ENCODE data around the gene SRMS. TPM values are rescaled to one million over a fixed set of nuclear protein-coding genes. Genes with fewer than 3 reads are reported as not detected.
A peak's percentile ranks its signal among the peaks of the same experiment; 100 is the strongest.

SRMS gene
- total RNA-seq, 4 donors from 2014 or later: not detected

- Histone ChIP-seq H3K9me3 (no peaks in the 10 kb centered on the region), H3K4me3 (no peak overlapping the region), H3K27ac (peak overlapping the region in 3 of 4 donors; percentile 79 to 81 (median 81)), H3K4me1 (peaks cover 9 to 10% of the 10 kb centered on the region in 2 donors), H3K36me3 (no peaks in the 10 kb centered on the region), H3K27me3 (no peaks in the 10 kb centered on the region)
- peak in 1 of 2 donors; percentile 8 for DNase-seq
- TF ChIP-seq, protein P1, sequence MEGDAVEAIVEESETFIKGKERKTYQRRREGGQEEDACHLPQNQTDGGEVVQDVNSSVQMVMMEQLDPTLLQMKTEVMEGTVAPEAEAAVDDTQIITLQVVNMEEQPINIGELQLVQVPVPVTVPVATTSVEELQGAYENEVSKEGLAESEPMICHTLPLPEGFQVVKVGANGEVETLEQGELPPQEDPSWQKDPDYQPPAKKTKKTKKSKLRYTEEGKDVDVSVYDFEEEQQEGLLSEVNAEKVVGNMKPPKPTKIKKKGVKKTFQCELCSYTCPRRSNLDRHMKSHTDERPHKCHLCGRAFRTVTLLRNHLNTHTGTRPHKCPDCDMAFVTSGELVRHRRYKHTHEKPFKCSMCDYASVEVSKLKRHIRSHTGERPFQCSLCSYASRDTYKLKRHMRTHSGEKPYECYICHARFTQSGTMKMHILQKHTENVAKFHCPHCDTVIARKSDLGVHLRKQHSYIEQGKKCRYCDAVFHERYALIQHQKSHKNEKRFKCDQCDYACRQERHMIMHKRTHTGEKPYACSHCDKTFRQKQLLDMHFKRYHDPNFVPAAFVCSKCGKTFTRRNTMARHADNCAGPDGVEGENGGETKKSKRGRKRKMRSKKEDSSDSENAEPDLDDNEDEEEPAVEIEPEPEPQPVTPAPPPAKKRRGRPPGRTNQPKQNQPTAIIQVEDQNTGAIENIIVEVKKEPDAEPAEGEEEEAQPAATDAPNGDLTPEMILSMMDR (IDR thresholded peaks at IDR 0.05 in 4 of 5, conservative IDR thresholded peaks at IDR 0.05 in 1 of 5): no peak
- no peak for TF ChIP-seq POLR2A (IDR thresholded peaks at IDR 0.05)
- in situ Hi-C loops (cut with MboI; ENCODE audit: low sequenced_read_pairs in 4 of 4): no loop called here
- ATAC-seq: no peak
- intact Hi-C loops (cut with DNase I; ENCODE audit: low total_unique reads): no loop called here
These were observed 39.3 kb downstream of the SRMS start for GRCh38 chr20:63508072-63508768.

DNA sequence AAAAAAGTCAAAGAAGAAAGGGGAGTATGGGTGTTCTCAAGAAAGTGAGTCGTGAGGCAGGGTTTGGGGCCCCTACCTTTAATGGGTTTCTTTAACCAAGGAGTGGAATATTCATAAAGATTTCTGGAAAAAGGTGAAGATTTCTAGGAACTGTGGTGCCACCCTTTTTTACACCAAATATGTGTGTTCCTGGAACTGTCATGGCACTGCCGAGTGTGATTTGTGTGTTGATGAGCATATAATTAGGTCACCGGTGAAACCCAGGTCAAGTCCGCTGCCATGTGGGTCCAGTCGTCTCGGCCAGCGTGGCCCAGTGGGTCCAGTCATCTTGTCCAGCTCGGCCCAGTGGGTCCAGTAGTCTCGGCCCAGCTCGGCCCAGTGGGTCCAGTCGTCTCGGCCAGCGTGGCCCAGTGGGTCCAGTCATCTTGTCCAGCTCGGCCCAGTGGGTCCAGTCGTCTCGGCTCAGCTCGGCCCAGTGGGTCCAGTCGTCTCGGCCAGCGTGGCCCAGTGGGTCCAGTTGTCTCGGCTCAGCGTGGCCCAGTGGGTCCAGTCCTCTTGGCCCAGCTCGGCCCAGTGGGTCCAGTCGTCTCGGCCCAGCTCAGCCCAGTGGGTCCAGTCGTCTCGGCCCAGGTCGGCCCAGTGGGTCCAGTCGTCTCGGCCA lies 40.3 kb downstream of the SRMS start:
- H3K4me1 ChIP-seq: peaks cover 14% of the 10 kb centered on the region in 2 donors
- no peak overlapping the region for H3K27ac ChIP-seq
- ATAC-seq (no peak), DNase-seq (peak in 1 of 2 donors; percentile 8)
- H3K27me3 ChIP-seq: no peaks in the 10 kb centered on the region
- in situ Hi-C loops (cut with MboI; ENCODE audit: low sequenced_read_pairs in 4 of 4) (no loop called here), intact Hi-C loops (cut with DNase I; ENCODE audit: low total_unique reads) (no loop called here)
- H3K4me3 ChIP-seq: no peak overlapping the region
- TF ChIP-seq, protein P1 (IDR thresholded peaks at IDR 0.05 in 4 of 5, conservative IDR thresholded peaks at IDR 0.05 in 1 of 5): no peak
- TF ChIP-seq POLR2A (IDR thresholded peaks at IDR 0.05): no peak
- H3K36me3 ChIP-seq: no peaks in the 10 kb centered on the region
- H3K9me3 ChIP-seq: no peaks in the 10 kb centered on the region

GRCh38 chr20:63505723-63506122 lies 41.8 kb downstream of the SRMS start:
- no peaks in the 10 kb centered on the region for H3K9me3 ChIP-seq
- no peak overlapping the region for H3K4me3 ChIP-seq
- H3K27ac ChIP-seq: peak overlapping the region in 1 of 4 donors; percentile 43
- H3K27me3 ChIP-seq: no peaks in the 10 kb centered on the region
- in situ Hi-C loops (cut with MboI; ENCODE audit: low sequenced_read_pairs in 4 of 4): no loop called here
- ATAC-seq (no peak), DNase-seq (no peak)
- intact Hi-C loops (cut with DNase I; ENCODE audit: low total_unique reads): no loop called here
- no peak for TF ChIP-seq POLR2A (IDR thresholded peaks at IDR 0.05)
- TF ChIP-seq, protein P1 (IDR thresholded peaks at IDR 0.05 in 4 of 5, conservative IDR thresholded peaks at IDR 0.05 in 1 of 5): no peak
- H3K36me3 ChIP-seq: no peaks in the 10 kb centered on the region
- H3K4me1 ChIP-seq: peaks cover 24 to 26% of the 10 kb centered on the region in 2 donors

GRCh38 chr20:63505281-63505680 lies 42.3 kb downstream of the SRMS start:
- H3K27ac ChIP-seq: no peak overlapping the region
- TF ChIP-seq POLR2A (IDR thresholded peaks at IDR 0.05): no peak
- TF ChIP-seq, protein P1 (IDR thresholded peaks at IDR 0.05 in 4 of 5, conservative IDR thresholded peaks at IDR 0.05 in 1 of 5): no peak
- intact Hi-C loops (cut with DNase I; ENCODE audit: low total_unique reads): no loop called here
- H3K36me3 ChIP-seq: no peaks in the 10 kb centered on the region
- in situ Hi-C loops (cut with MboI; ENCODE audit: low sequenced_read_pairs in 4 of 4): no loop called here
- H3K9me3 ChIP-seq: no peaks in the 10 kb centered on the region
- ATAC-seq (no peak), DNase-seq (peak in 1 of 2 donors; percentile 6)
- H3K4me3 ChIP-seq: no peak overlapping the region
- no peaks in the 10 kb centered on the region for H3K27me3 ChIP-seq
- H3K4me1 ChIP-seq: peaks cover 26% of the 10 kb centered on the region in 2 donors

All from gastrocnemius medialis (tissue), 4 donors.